Left ventricle myocardium inferior (tissue), 1 donor: ENCODE data around the gene COBL. TPM values are rescaled to one million over a fixed set of nuclear protein-coding genes. Genes with fewer than 3 reads are reported as not detected.
"Not testable (repeated sequence)": the region's sequence is repeated elsewhere in the genome, so short reads cannot be mapped to it uniquely, and the experiment has no call there.

ENCODE experiments used
- DNase-seq: peaks from one replicate; pipeline ENCODE4 v3.0.0-alpha.2; 2020
- H3K27ac ChIP-seq: fragments of 200-600 bp; replicated peaks from 2 replicates; pipeline ENCODE4 v1.8.0; 2021
- H3K27me3 ChIP-seq: fragments of 200-600 bp; 2 replicates; pipeline ENCODE4 v1.8.0; 2021; ENCODE audit warnings: low read depth
- H3K36me3 ChIP-seq: fragments of 200-600 bp; 2 replicates; pipeline ENCODE4 v1.8.0; 2021
- H3K4me1 ChIP-seq: fragments of 200-600 bp; 2 replicates; pipeline ENCODE4 v1.8.0; 2021
- H3K4me3 ChIP-seq: fragments of 200-600 bp; 2 replicates; pipeline ENCODE4 v1.8.0; 2021; ENCODE audit warnings: mild to moderate bottlenecking, moderate library complexity
- H3K9me3 ChIP-seq: fragments of 200-600 bp; replicated peaks from 2 replicates; pipeline ENCODE4 v1.8.0; 2021
- intact Hi-C: fragments of 100-400 bp; cut with micrococcal nuclease; formaldehyde crosslinking; loops from one replicate; pipeline ENCODE4 v1.11.0; 2022
- total RNA-seq: library from RNA; stranded (reverse); fragmentation: NEBNext Ultra II Directional; extraction: Animal tissue kit (Norgen Biotek cat#: 25700); gene quantifications from one replicate; pipeline ENCODE4 v1.2.1, GENCODE V29; 2021
- TF ChIP-seq, protein P1 (sequence below): fragments of 200-600 bp; IDR thresholded peaks from 2 replicates; pipeline ENCODE4 v1.8.0; 2021; ENCODE audit warnings: antibody characterized with exemption, mild to moderate bottlenecking, borderline replicate concordance
- donor health status: DM: no; HTN: yes; CAD: no; lungs with severe emphysema.

COBL gene
- total RNA-seq, 1 donor from 2014 or later: 77.1 TPM

DNA sequence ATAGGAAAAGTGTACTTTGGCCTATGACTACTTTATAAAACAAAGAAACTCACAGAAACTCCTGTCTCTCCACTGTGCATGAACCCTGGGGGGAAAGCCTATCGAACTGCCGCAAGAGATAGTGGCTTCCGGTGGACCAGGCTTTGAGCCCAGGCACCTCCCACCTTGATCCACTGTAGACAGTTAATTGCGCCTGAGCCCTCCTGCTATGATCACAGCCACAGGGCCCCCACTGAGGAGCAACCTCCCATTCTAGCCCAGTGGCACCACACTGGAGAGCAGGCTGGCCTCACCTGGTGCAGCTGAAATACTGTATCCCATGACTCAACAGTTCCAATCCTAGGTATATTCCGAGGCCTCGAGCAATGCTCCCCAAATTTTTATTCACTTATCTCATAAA is 98.8 kb downstream of the COBL start:
- no peak for DNase-seq
- H3K9me3 ChIP-seq: no peaks in the 10 kb centered on the region
- H3K4me3 ChIP-seq: no peak overlapping the region
- H3K4me1 ChIP-seq: no peaks in the 10 kb centered on the region
- no peak overlapping the region for H3K27ac ChIP-seq
- no peaks in the 10 kb centered on the region for H3K27me3 ChIP-seq
- TF ChIP-seq, protein P1, sequence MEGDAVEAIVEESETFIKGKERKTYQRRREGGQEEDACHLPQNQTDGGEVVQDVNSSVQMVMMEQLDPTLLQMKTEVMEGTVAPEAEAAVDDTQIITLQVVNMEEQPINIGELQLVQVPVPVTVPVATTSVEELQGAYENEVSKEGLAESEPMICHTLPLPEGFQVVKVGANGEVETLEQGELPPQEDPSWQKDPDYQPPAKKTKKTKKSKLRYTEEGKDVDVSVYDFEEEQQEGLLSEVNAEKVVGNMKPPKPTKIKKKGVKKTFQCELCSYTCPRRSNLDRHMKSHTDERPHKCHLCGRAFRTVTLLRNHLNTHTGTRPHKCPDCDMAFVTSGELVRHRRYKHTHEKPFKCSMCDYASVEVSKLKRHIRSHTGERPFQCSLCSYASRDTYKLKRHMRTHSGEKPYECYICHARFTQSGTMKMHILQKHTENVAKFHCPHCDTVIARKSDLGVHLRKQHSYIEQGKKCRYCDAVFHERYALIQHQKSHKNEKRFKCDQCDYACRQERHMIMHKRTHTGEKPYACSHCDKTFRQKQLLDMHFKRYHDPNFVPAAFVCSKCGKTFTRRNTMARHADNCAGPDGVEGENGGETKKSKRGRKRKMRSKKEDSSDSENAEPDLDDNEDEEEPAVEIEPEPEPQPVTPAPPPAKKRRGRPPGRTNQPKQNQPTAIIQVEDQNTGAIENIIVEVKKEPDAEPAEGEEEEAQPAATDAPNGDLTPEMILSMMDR: no peak
- intact Hi-C loops: no loop called here
- H3K36me3 ChIP-seq: no peaks in the 10 kb centered on the region

DNA sequence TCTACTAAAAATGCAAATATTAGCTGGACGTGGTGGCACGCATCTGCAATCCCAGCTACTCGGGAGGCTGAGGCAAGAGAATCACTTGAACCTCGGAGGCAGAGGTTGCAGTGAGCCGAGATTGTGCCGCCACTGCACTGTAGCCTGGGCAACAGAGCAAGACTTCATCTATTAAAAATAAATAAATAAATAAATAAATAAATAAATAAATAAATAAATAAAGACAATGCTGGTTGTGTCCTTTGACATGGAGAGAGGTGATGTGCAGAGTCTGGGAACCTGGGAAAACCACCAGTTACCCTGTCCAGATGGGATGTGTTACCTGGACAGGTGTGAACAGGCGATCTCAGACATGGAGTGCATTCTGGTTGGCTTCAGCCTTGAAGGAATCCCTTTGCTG is 102.5 kb downstream of the COBL start:
- no peak for DNase-seq
- H3K27me3 ChIP-seq: no peaks in the 10 kb centered on the region
- peaks cover 3% of the 10 kb centered on the region for H3K4me1 ChIP-seq
- intact Hi-C loops: no loop called here
- H3K9me3 ChIP-seq: no peaks in the 10 kb centered on the region
- TF ChIP-seq, protein P1: no peak
- no peak overlapping the region for H3K4me3 ChIP-seq
- no peaks in the 10 kb centered on the region for H3K36me3 ChIP-seq
- no peak overlapping the region for H3K27ac ChIP-seq

DNA sequence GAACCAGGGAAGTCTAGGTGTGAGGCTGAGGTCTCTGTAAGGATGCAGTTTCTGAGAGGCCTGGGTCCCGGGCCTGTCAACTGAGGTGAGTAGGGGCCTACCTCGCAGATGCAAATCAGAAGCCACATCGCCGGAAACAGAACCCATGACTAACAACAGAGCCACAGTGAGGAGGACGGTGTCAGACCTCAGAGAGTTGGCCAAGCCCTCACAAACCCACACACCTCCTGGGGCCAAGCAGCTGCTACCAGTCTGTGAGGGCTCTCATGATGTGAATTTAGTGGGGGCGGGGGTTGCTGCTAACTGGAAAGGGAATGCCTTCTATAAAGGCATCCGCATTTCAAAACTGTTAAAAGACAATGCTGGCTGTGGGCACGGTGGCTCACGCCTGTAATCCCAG is 103.0 kb downstream of the COBL start:
- no peaks in the 10 kb centered on the region for H3K36me3 ChIP-seq
- TF ChIP-seq, protein P1: no peak
- no peak for DNase-seq
- intact Hi-C loops: no loop called here
- peaks cover 5% of the 10 kb centered on the region for H3K4me1 ChIP-seq
- H3K9me3 ChIP-seq: no peaks in the 10 kb centered on the region
- H3K27ac ChIP-seq: no peak overlapping the region
- H3K4me3 ChIP-seq: no peak overlapping the region
- no peaks in the 10 kb centered on the region for H3K27me3 ChIP-seq

DNA sequence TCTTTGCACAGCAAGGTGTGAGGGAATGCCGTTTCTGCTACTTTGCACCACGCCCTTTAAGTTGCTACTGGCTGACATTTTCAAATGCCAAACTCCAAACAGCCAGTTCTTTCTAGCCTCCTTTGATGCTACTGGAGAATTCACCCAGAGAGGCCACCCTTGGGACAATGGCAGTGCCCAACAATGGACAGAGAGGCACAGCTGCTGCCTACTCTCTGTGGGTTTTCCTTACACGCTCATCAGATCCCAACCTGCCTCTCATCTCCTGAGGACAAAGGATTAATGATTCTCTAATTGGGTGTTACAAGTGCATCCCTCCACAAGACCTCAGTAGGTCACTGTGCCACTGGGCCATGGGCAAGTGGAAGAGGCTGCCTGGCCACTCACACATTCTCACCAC is 105.8 kb downstream of the COBL start:
- peaks cover 5% of the 10 kb centered on the region for H3K4me1 ChIP-seq
- intact Hi-C loops: no loop called here
- H3K27me3 ChIP-seq: no peaks in the 10 kb centered on the region
- H3K9me3 ChIP-seq: no peaks in the 10 kb centered on the region
- no peak overlapping the region for H3K4me3 ChIP-seq
- DNase-seq: no peak
- no peak overlapping the region for H3K27ac ChIP-seq
- TF ChIP-seq, protein P1: no peak
- H3K36me3 ChIP-seq: no peaks in the 10 kb centered on the region

DNA sequence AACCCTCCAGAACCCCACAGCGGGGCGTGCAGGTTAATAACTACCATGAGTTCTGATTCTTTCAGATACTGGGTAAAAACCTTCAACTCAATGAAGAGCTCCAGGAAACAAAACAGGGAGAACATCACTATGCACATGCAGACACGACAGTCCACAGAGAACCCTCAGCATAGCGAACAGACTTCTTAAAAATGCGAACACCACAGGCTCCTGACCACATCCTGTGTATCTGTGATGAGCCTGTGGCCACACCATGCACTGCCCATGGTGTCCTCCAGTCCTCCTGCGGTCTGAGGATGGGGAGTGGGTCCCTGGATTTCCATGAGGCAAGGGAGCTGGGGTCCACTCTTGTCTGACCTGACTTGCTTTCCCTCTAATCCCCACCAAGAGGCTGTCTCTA is 107.2 kb downstream of the COBL start:
- TF ChIP-seq, protein P1: no peak
- Histone ChIP-seq H3K4me3 (no peak overlapping the region), H3K27me3 (no peaks in the 10 kb centered on the region), H3K4me1 (peaks cover 5% of the 10 kb centered on the region), H3K27ac (no peak overlapping the region), H3K36me3 (no peaks in the 10 kb centered on the region), H3K9me3 (peaks cover 2% of the 10 kb centered on the region)
- no peak for DNase-seq
- intact Hi-C loops: no loop called here

DNA sequence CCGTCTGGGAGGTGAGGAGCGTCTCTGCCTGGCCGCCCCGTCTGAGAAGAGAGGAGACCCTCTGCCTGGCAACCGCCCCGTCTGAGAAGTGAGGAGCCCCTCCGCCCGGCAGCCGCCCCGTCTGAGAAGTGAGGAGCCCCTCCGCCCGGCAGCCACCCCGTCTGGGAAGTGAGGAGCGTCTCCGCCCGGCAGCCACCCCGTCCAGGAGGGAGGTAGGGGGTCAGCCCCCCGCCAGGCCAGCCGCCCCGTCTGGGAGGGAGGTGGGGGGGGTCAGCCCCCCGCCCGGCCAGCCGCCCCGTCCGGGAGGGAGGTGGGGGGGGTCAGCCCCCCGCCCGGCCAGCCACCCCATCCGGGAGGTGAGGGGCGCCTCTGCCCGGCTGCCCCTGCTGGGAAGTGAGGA is 108.5 kb downstream of the COBL start:
- intact Hi-C loops, H3K4me3 ChIP-seq, H3K4me1 ChIP-seq, H3K27ac ChIP-seq, H3K36me3 ChIP-seq, H3K27me3 ChIP-seq, DNase-seq: not testable (repeated sequence)
- peaks cover 12% of the 10 kb centered on the region for H3K9me3 ChIP-seq
